ENCODE measurements around the gene ZDHHC6. TPM values are rescaled to one million over a fixed set of nuclear protein-coding genes. Genes with fewer than 3 reads are reported as not detected.
"Not testable (repeated sequence)": the region's sequence is repeated elsewhere in the genome, so short reads cannot be mapped to it uniquely, and the experiment has no call there.

The ZDHHC6 gene
- total RNA-seq, 1 donor from 2014 or later: 36.4 TPM

GRCh38 chr10:112409299-112409698 is 37.4 kb downstream of the ZDHHC6 start:
- ATAC-seq: no peak
- peaks cover 94% of the 10 kb centered on the region for H3K36me3 ChIP-seq
- intact Hi-C loops (cut with DNase I): no loop called here

GRCh38 chr10:112407696-112408095 is 39.0 kb downstream of the ZDHHC6 start:
- Histone ChIP-seq H3K27ac (no peak overlapping the region), H3K4me3 (no peak overlapping the region), H3K27me3 (ENCODE audit: low read depth) (no peaks in the 10 kb centered on the region), H3K4me1 (no peaks in the 10 kb centered on the region), H3K9me3 (no peaks in the 10 kb centered on the region), H3K36me3 (peaks cover 96% of the 10 kb centered on the region)
- DNase-seq (no peak), ATAC-seq (no peak)
- intact Hi-C loops (cut with DNase I): no loop called here
- TF ChIP-seq CTCF (IDR thresholded peaks at IDR 0.05): no peak

More at GRCh38 chr10:112409299-112409698, 37.4 kb downstream of the ZDHHC6 start:
- no peak for TF ChIP-seq CTCF (IDR thresholded peaks at IDR 0.05)
- no peaks in the 10 kb centered on the region for H3K4me1 ChIP-seq
- H3K4me3 ChIP-seq: no peak overlapping the region
- DNase-seq: no peak
- H3K27me3 ChIP-seq (ENCODE audit: low read depth): no peaks in the 10 kb centered on the region
- H3K9me3 ChIP-seq: no peaks in the 10 kb centered on the region
- H3K27ac ChIP-seq: no peak overlapping the region

DNA sequence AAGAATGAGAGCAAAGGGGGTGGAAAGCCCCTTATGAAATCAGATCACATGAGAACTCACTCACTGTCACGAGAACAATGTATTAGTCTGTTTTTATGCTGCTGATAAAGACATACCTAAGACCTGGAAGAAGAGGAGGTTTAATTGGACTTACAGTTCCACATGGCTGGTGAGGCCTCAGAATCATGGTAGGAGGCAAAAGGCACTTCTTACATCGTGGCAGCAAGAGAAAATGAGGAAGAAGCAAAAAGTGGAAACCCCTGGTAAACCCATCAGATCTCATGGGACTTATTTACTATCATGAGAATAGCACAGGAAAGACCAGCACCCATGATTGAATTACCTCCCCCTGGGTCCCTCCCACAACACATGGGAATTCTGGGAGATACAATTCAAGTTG is 39.9 kb downstream of the ZDHHC6 start:
- H3K27me3 ChIP-seq (ENCODE audit: low read depth); H3K4me1 ChIP-seq; ATAC-seq; DNase-seq; intact Hi-C loops (cut with DNase I); H3K9me3 ChIP-seq; H3K4me3 ChIP-seq; H3K27ac ChIP-seq: not testable (repeated sequence)
- H3K36me3 ChIP-seq: peaks cover 96% of the 10 kb centered on the region

DNA sequence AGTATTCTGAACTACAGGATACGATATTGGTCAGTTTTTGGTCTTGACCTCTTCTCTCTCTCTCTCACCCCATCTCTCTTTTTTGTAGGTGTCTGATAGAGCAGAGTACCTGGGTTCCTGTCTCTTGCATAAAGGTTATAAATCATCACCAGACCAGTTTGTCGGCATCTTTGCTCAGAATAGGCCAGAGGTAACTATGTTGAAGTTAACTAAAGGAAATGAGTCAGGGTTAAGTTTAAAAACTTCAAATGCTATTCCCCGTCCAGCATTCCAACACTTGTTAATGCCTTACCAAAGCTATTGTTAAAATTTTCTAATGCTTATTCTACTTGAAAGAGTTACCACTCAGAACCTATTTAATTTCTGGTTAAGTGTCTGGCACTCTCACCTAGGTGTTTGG is 42.1 kb downstream of the ZDHHC6 start:
- Histone ChIP-seq H3K27me3 (ENCODE audit: low read depth) (no peaks in the 10 kb centered on the region), H3K36me3 (peaks cover 97% of the 10 kb centered on the region), H3K4me1 (no peaks in the 10 kb centered on the region), H3K4me3 (no peak overlapping the region), H3K9me3 (no peaks in the 10 kb centered on the region), H3K27ac (no peak overlapping the region)
- intact Hi-C loops (cut with DNase I): no loop called here
- ATAC-seq (peak in 1 of 2 donors; percentile 37), DNase-seq (no peak)
- no peak for TF ChIP-seq CTCF (IDR thresholded peaks at IDR 0.05)

DNA sequence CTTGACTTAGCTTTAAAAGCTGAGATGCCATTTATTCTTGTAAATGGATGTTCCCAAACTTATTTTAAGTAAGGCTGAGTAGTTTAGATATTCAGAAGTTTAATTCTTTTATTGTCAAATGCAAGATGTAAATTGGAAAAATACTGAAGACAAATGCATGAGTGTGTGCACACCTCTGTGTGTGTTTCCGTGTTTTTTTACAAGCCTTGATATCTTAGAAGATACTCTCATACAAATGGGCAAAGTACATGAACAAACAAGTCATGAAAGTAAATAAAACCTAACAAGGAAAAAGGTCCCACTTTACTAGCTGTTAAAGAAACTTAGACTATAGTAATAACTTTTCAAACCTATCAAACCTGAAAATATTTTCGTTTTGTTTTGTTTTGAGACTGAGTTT is 43.8 kb downstream of the ZDHHC6 start:
- DNase-seq: no peak
- H3K4me1 ChIP-seq: no peaks in the 10 kb centered on the region
- no peak for ATAC-seq
- peaks cover 93% of the 10 kb centered on the region for H3K36me3 ChIP-seq
- H3K27ac ChIP-seq: no peak overlapping the region
- TF ChIP-seq CTCF (IDR thresholded peaks at IDR 0.05): no peak
- no peaks in the 10 kb centered on the region for H3K27me3 ChIP-seq (ENCODE audit: low read depth)
- intact Hi-C loops (cut with DNase I): no loop called here
- no peaks in the 10 kb centered on the region for H3K9me3 ChIP-seq
- H3K4me3 ChIP-seq: no peak overlapping the region

- Histone ChIP-seq H3K36me3 (peaks cover 71% of the 10 kb centered on the region), H3K4me3 (no peak overlapping the region), H3K4me1 (peaks cover 14% of the 10 kb centered on the region), H3K27ac (no peak overlapping the region), H3K9me3 (no peaks in the 10 kb centered on the region), H3K27me3 (ENCODE audit: low read depth) (no peaks in the 10 kb centered on the region)
- ATAC-seq (no peak), DNase-seq (no peak)
- TF ChIP-seq CTCF (IDR thresholded peaks at IDR 0.05): no peak
- intact Hi-C loops (cut with DNase I): no loop called here
Measured at GRCh38 chr10:112397592-112397991, 49.1 kb downstream of the ZDHHC6 start.
